Keratinocyte (primary cell): ENCODE data around the gene CTAG1B. TPM values are rescaled to one million over a fixed set of nuclear protein-coding genes. Genes with fewer than 3 reads are reported as not detected.
"Not testable (repeated sequence)": the region's sequence is repeated elsewhere in the genome, so short reads cannot be mapped to it uniquely, and the experiment has no call there.

ENCODE experiments used
- DNase-seq: peaks from one replicate; pipeline ENCODE4 v3.0.0-alpha.2; 2011; ENCODE audit warnings: low read depth, missing footprints, low spot score
- FAIRE-seq: peaks from 2 replicates; lab custom pipeline; 2011; peaks lifted over from hg19 to GRCh38; lab: Jason Lieb, UNC
- H2AFZ ChIP-seq: 2 replicates; pipeline ENCODE4 v1.6.0; 2012; ENCODE audit warnings: low read length, control low read depth, inconsistent platforms; ENCODE audit not compliant: control insufficient read depth
- H3K27ac ChIP-seq: 2 replicates; pipeline ENCODE4 v1.5.1; 2011; ENCODE audit warnings: low read length; ENCODE audit not compliant: control insufficient read depth, insufficient read depth
- H3K27me3 ChIP-seq: 3 replicates; pipeline ENCODE4 v1.6.0; 2011; ENCODE audit warnings: low read length; ENCODE audit not compliant: control insufficient read depth, insufficient read depth; ENCODE audit errors: extremely low read depth
- H3K36me3 ChIP-seq, 2 experiments: 2 replicates in 1 of 2; 3 replicates in 1 of 2; pipeline ENCODE4 v1.5.1; 2011; ENCODE audit warnings: low read length in 2 of 2, mild to moderate bottlenecking in 1 of 2; ENCODE audit not compliant: control insufficient read depth in 2 of 2, insufficient read depth in 2 of 2; ENCODE audit errors: extremely low read depth in 1 of 2
- H3K4me1 ChIP-seq: 3 replicates; pipeline ENCODE4 v1.5.1; 2011; ENCODE audit warnings: low read length; ENCODE audit not compliant: control insufficient read depth, insufficient read depth; ENCODE audit errors: extremely low read depth
- H3K4me2 ChIP-seq: 3 replicates; pipeline ENCODE4 v1.6.0; 2011; ENCODE audit warnings: low read depth, low read length; ENCODE audit not compliant: control insufficient read depth, insufficient read depth; ENCODE audit errors: extremely low read depth
- H3K4me3 ChIP-seq, 3 experiments: fragments of 200-600 bp in 1 of 3; sonication (generic) in 1 of 3; 2 replicates in 2 of 3; 3 replicates in 1 of 3; pipeline ENCODE4 v1.5.1; 2011 to 2016; ENCODE audit warnings: low read length in 3 of 3, mild to moderate bottlenecking in 3 of 3, control low read depth in 2 of 3, inconsistent platforms in 1 of 3, low read depth in 1 of 3, mixed read lengths in 1 of 3, mixed run types in 1 of 3, moderate library complexity in 1 of 3; ENCODE audit not compliant: control insufficient read depth in 2 of 3, insufficient read depth in 2 of 3; ENCODE audit errors: extremely low read depth in 1 of 3
- H3K79me2 ChIP-seq: 2 replicates; pipeline ENCODE4 v1.6.0; 2012; ENCODE audit warnings: low read length; ENCODE audit not compliant: control insufficient read depth, insufficient read depth
- H3K9ac ChIP-seq: 3 replicates; pipeline ENCODE4 v1.6.0; 2011; ENCODE audit warnings: low read length; ENCODE audit not compliant: control insufficient read depth, insufficient read depth; ENCODE audit errors: extremely low read depth
- H3K9me1 ChIP-seq: 3 replicates; pipeline ENCODE4 v1.6.0; 2011; ENCODE audit warnings: low read length; ENCODE audit not compliant: control insufficient read depth, insufficient read depth; ENCODE audit errors: extremely low read depth
- H3K9me3 ChIP-seq: 2 replicates; pipeline ENCODE4 v1.5.1; 2012; ENCODE audit warnings: low read depth, low read length; ENCODE audit not compliant: control insufficient read depth
- H4K20me1 ChIP-seq: 3 replicates; pipeline ENCODE4 v1.6.0; 2011; ENCODE audit warnings: low read length; ENCODE audit not compliant: control insufficient read depth, insufficient read depth; ENCODE audit errors: extremely low read depth
- EZH2 ChIP-seq: IDR thresholded peaks from one replicate; pipeline ENCODE4 v1.6.1; 2012; ENCODE audit warnings: inconsistent platforms, mild to moderate bottlenecking, low read length, moderate library complexity
- dilution Hi-C: fragments of 300-500 bp; cut with MboI; formaldehyde crosslinking; loops from one replicate; pipeline ENCODE4 v1.7.0; 2020; ENCODE audit warnings: low sequenced_read_pairs; ENCODE audit not compliant: extremely low pct_ligation_motif_present
- polyA plus RNA-seq, 5 experiments: library from polyadenylated mRNA; depleted of rRNA in 3 of 5; stranded (reverse) in 3 of 5; stranded (forward) in 1 of 5; unstranded in 1 of 5; fragments of >200 nt; gene quantifications; 1 replicate in 1 of 5; 2 replicates in 3 of 5; 3 replicates in 1 of 5; pipeline versions ENCODE4 v1.2.1 to v1.2.3, GENCODE V29; 2011 to 2012; ENCODE audit warnings: missing spikeins in 2 of 5, low read depth in 1 of 5, low replicate concordance in 1 of 5
- TF ChIP-seq, protein P1 (sequence below), 3 experiments: IDR thresholded peaks in 1 of 3; conservative IDR thresholded peaks in 1 of 3; optimal IDR thresholded peaks in 1 of 3; 2 replicates in 2 of 3; 3 replicates in 1 of 3; pipeline versions ENCODE3 to v1.5.1; 2011; ENCODE audit warnings: low read length in 3 of 3, mild to moderate bottlenecking in 3 of 3, moderate library complexity in 2 of 3, control low read depth in 1 of 3, inconsistent platforms in 1 of 3; ENCODE audit not compliant: insufficient read depth in 2 of 3; ENCODE audit errors: extremely low read depth in 1 of 3

The CTAG1B gene
- polyA plus RNA-seq, 1 donor (not counting 4 experiments of a cell fraction or from before 2014, with no cell fraction given), result not detected

DNA sequence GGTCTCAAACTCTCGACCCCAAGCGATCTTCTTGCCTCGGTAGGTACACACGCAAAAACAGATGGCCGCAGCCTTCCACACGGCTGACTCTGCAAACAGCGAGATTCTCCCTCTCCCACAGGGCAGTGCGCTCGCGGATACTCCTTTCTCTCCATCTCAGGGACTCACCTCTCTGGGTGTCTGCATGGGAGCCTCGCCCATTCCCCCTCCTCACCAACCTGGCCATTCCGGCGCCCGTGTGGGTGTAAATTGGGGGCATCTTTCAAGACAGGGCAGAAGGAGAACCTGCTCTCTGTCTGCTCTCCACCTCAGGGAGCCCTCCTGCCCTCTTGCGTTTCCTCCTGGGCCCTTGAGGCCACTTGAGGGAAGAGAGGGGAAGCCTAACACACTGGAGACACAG is 29.8 kb upstream of the CTAG1B start:
- no peak overlapping the region for H3K4me3 ChIP-seq
- no peaks in the 10 kb centered on the region for H3K79me2 ChIP-seq
- FAIRE-seq, result no peak
- H3K36me3 ChIP-seq, result no peaks in the 10 kb centered on the region
- H2AFZ ChIP-seq, result no peak overlapping the region
- no peaks in the 10 kb centered on the region for H3K4me1 ChIP-seq
- no peak overlapping the region for H3K4me2 ChIP-seq
- H4K20me1 ChIP-seq, result no peaks in the 10 kb centered on the region
- DNase-seq, result no peak
- H3K27ac ChIP-seq, result no peak overlapping the region
- H3K9ac ChIP-seq, result no peak overlapping the region
- no peaks in the 10 kb centered on the region for H3K27me3 ChIP-seq
- TF ChIP-seq, protein P1, sequence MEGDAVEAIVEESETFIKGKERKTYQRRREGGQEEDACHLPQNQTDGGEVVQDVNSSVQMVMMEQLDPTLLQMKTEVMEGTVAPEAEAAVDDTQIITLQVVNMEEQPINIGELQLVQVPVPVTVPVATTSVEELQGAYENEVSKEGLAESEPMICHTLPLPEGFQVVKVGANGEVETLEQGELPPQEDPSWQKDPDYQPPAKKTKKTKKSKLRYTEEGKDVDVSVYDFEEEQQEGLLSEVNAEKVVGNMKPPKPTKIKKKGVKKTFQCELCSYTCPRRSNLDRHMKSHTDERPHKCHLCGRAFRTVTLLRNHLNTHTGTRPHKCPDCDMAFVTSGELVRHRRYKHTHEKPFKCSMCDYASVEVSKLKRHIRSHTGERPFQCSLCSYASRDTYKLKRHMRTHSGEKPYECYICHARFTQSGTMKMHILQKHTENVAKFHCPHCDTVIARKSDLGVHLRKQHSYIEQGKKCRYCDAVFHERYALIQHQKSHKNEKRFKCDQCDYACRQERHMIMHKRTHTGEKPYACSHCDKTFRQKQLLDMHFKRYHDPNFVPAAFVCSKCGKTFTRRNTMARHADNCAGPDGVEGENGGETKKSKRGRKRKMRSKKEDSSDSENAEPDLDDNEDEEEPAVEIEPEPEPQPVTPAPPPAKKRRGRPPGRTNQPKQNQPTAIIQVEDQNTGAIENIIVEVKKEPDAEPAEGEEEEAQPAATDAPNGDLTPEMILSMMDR (optimal IDR thresholded peaks at IDR 0.05 in 1 of 3, IDR thresholded peaks at IDR 0.05 in 1 of 3, conservative IDR thresholded peaks at IDR 0.05 in 1 of 3; ENCODE audit: extremely low read depth in 1 of 3, insufficient read depth in 2 of 3, low read length in 3 of 3), result no peak
- no peak for TF ChIP-seq EZH2
- H3K9me1 ChIP-seq, result no peaks in the 10 kb centered on the region
- H3K9me3 ChIP-seq, result no peaks in the 10 kb centered on the region
- dilution Hi-C loops, result no loop called here

DNA sequence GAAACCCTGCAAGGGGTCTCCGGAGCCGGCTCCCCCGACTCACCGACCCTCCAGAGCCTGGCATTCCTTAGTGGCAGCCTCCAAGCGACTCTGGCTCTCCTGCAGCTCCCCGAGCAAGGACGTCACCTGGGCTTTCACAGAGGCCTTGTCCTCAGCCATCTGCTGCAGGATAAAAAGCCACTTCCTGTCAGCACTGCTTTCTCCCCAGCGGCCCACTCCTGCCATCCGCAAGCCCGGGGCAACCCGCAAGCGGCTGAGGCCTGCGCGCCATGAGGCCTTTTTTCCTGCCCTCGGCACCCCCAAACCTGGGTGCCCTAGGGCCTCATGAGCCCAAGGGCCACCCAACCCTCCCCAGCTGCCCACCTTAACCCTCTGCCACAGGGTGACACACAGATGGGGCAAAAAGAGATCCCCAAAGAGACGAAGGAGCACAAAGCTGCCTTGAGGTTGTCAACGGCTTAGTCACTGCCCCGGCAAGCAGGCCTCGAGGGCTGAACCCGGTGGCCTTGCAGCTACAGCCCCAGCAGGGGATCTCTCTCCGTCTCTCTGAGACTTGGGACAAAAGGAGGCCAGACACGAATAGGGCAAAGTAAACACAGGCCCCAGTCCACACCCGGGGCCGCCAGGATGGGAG is 26.8 kb upstream of the CTAG1B start:
- H3K4me1 ChIP-seq, H4K20me1 ChIP-seq, H3K36me3 ChIP-seq, H3K4me3 ChIP-seq, H2AFZ ChIP-seq, H3K27me3 ChIP-seq, H3K9me1 ChIP-seq, H3K4me2 ChIP-seq, H3K79me2 ChIP-seq, FAIRE-seq, dilution Hi-C loops, H3K9me3 ChIP-seq, DNase-seq, H3K9ac ChIP-seq, H3K27ac ChIP-seq: not testable (repeated sequence)

DNA sequence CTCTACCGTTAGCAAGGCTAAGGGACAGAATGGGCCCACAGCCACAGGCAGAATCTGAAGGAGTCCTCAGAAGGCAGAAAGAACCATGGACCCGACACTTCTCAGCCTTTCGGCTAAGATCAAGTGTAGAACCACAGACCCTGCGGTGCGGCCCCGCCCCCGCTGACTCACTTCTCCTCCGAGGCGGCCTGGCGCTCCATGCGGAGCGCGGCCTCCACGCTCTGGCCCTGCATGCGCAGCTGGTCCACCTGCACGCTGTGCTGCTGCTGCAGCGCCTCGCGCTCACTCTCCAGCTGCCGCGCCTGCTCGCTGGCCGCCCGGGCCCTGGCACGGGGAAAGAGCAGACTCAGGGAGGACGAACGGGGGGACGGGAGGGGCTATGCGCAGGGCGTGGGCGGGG is 24.6 kb upstream of the CTAG1B start:
- DNase-seq, H3K9ac ChIP-seq, H3K9me1 ChIP-seq, H3K27ac ChIP-seq, H4K20me1 ChIP-seq, FAIRE-seq, H3K4me3 ChIP-seq, H3K79me2 ChIP-seq, H3K9me3 ChIP-seq, H3K36me3 ChIP-seq, H3K4me1 ChIP-seq, H2AFZ ChIP-seq, dilution Hi-C loops, H3K4me2 ChIP-seq, H3K27me3 ChIP-seq: not testable (repeated sequence)

DNA sequence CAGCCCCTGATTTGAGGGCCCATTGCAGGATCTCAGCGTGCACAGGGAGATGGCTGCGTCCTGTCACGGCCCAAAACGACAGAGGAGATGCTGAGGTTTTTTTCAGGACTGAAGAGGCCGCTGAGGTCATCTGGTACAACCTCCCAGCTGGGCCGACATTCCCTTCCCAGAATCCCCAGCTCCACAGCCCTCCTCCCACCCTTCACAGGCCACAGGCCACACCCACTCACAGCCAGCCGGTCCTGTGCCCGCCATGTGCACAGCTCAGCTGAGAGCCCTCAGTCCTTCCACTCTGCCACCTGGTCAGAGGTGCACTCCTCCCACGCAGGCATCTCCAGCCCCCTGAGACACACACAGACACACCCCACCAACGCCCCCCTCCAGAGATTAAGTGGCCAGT is 22.7 kb upstream of the CTAG1B start:
- H3K36me3 ChIP-seq, H2AFZ ChIP-seq, H3K9me1 ChIP-seq, H3K27ac ChIP-seq, FAIRE-seq, H4K20me1 ChIP-seq, H3K4me1 ChIP-seq, H3K4me2 ChIP-seq, H3K9me3 ChIP-seq, H3K79me2 ChIP-seq, H3K4me3 ChIP-seq, DNase-seq, dilution Hi-C loops, H3K9ac ChIP-seq, H3K27me3 ChIP-seq: not testable (repeated sequence)
